Endothelial cell (in vitro differentiated cells): Measurements from ENCODE around the gene USP2. TPM values are rescaled to one million over a fixed set of nuclear protein-coding genes. Genes with fewer than 3 reads are reported as not detected.
"Not testable (repeated sequence)": the region's sequence is repeated elsewhere in the genome, so short reads cannot be mapped to it uniquely, and the experiment has no call there.

Source experiments
- DNase-seq: peaks from one replicate; pipeline ENCODE4 v3.0.0; 2021; ENCODE audit warnings: low spot score
- H3K27ac Mint-ChIP-seq: one replicate; pipeline ENCODE4 v1.8.0; 2021; ENCODE audit warnings: mixed read lengths, inconsistent platforms; ENCODE audit not compliant: unreplicated experiment
- H3K27me3 Mint-ChIP-seq: one replicate; pipeline ENCODE4 v1.8.0; 2021; ENCODE audit warnings: mild to moderate bottlenecking, moderate library complexity, mixed read lengths, inconsistent platforms; ENCODE audit not compliant: unreplicated experiment
- H3K36me3 Mint-ChIP-seq: one replicate; pipeline ENCODE4 v1.8.0; 2021; ENCODE audit warnings: mild to moderate bottlenecking, low read depth, mixed read lengths, inconsistent platforms; ENCODE audit not compliant: unreplicated experiment
- H3K4me1 Mint-ChIP-seq: one replicate; pipeline ENCODE4 v1.8.0; 2021; ENCODE audit warnings: mild to moderate bottlenecking, mixed read lengths, inconsistent platforms; ENCODE audit not compliant: unreplicated experiment
- H3K4me3 Mint-ChIP-seq: one replicate; pipeline ENCODE4 v1.8.0; 2021; ENCODE audit warnings: mild to moderate bottlenecking, mixed read lengths, inconsistent platforms; ENCODE audit not compliant: unreplicated experiment
- H3K9me3 Mint-ChIP-seq: one replicate; pipeline ENCODE4 v1.8.0; 2021; ENCODE audit warnings: mixed read lengths, inconsistent platforms; ENCODE audit not compliant: unreplicated experiment
- total RNA-seq: library from RNA; stranded (reverse); fragmentation: NEBNext Ultra II Directional; extraction: Animal tissue kit (Norgen Biotek cat#: 25700); gene quantifications from one replicate; pipeline ENCODE4 v1.2.1, GENCODE V29; 2021; ENCODE audit not compliant: unreplicated experiment
- TF ChIP-seq, protein P1 (sequence below): fragments of 200-600 bp; sonication (generic); IDR thresholded peaks from one replicate; pipeline ENCODE4 v1.5.0; 2021; ENCODE audit warnings: antibody characterized with exemption; ENCODE audit not compliant: unreplicated experiment

The USP2 gene
- total RNA-seq, 1 donor from 2014 or later = 1.5 TPM

DNA sequence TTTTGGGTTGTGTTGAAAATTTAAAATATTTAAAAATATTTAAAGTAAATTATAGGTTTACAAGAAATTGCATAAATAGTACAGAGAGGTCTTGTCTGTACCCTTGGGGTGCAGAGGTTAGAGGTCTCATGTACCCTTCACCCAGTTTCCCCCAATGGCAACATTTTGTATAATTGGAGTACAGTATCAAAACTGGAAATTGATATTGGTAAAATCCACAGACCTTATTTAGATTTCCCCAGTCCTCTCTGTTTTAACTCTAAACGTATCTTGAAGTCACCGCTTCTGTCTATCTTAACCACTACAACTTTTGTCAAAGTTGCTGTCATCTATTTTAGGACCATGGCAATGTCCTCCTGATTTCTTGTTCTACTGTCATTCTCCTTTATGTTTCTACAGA lies 30.6 kb upstream of the USP2 start:
- H3K27ac Mint-ChIP-seq = no peak overlapping the region

GRCh38 chr11:119410501-119410900 lies 29.0 kb upstream of the USP2 start:
- Mint-ChIP-seq H3K9me3 (no peaks in the 10 kb centered on the region), H3K36me3 (no peaks in the 10 kb centered on the region), H3K27me3 (peaks cover 6% of the 10 kb centered on the region), H3K4me1 (no peaks in the 10 kb centered on the region), H3K27ac (no peak overlapping the region), H3K4me3 (no peak overlapping the region)
- TF ChIP-seq, protein P1, sequence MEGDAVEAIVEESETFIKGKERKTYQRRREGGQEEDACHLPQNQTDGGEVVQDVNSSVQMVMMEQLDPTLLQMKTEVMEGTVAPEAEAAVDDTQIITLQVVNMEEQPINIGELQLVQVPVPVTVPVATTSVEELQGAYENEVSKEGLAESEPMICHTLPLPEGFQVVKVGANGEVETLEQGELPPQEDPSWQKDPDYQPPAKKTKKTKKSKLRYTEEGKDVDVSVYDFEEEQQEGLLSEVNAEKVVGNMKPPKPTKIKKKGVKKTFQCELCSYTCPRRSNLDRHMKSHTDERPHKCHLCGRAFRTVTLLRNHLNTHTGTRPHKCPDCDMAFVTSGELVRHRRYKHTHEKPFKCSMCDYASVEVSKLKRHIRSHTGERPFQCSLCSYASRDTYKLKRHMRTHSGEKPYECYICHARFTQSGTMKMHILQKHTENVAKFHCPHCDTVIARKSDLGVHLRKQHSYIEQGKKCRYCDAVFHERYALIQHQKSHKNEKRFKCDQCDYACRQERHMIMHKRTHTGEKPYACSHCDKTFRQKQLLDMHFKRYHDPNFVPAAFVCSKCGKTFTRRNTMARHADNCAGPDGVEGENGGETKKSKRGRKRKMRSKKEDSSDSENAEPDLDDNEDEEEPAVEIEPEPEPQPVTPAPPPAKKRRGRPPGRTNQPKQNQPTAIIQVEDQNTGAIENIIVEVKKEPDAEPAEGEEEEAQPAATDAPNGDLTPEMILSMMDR = no peak
- no peak for DNase-seq

More for the DNA sequence above, 30.6 kb upstream of the USP2 start:
- no peak overlapping the region for H3K4me3 Mint-ChIP-seq
- H3K9me3 Mint-ChIP-seq = no peaks in the 10 kb centered on the region
- DNase-seq = no peak
- TF ChIP-seq, protein P1 = no peak
- no peaks in the 10 kb centered on the region for H3K36me3 Mint-ChIP-seq
- peaks cover 11% of the 10 kb centered on the region for H3K4me1 Mint-ChIP-seq
- peaks cover 8% of the 10 kb centered on the region for H3K27me3 Mint-ChIP-seq

DNA sequence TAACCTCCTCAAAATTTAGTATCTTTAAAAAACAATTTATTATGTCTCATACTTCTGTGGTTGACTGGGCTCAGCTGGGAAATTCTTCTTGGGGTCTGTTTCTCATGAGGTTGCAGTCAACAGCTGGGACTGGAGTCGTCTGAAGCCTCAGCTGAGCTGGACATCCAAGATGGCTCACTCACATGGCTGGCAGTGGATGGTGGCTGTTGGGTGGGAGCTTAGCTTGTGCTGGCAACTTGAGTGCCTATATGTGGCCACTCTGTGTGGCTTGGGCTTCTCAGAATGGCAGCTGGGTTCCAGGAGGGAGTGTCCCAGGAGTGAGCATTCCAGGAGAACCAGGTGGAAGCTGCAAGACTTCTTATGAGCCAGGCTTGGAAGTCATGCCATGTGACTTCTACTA lies 28.2 kb upstream of the USP2 start:
- Mint-ChIP-seq H3K9me3 (no peaks in the 10 kb centered on the region), H3K27me3 (peaks cover 4% of the 10 kb centered on the region), H3K36me3 (no peaks in the 10 kb centered on the region), H3K4me1 (no peaks in the 10 kb centered on the region), H3K4me3 (no peak overlapping the region), H3K27ac (no peak overlapping the region)
- DNase-seq = no peak
- TF ChIP-seq, protein P1 = no peak

GRCh38 chr11:119406005-119406404 lies 24.5 kb upstream of the USP2 start:
- H3K27me3 Mint-ChIP-seq = peaks cover 4% of the 10 kb centered on the region
- TF ChIP-seq, protein P1 = no peak
- DNase-seq = no peak
- no peaks in the 10 kb centered on the region for H3K9me3 Mint-ChIP-seq
- no peak overlapping the region for H3K4me3 Mint-ChIP-seq
- no peaks in the 10 kb centered on the region for H3K4me1 Mint-ChIP-seq
- no peak overlapping the region for H3K27ac Mint-ChIP-seq
- no peaks in the 10 kb centered on the region for H3K36me3 Mint-ChIP-seq

DNA sequence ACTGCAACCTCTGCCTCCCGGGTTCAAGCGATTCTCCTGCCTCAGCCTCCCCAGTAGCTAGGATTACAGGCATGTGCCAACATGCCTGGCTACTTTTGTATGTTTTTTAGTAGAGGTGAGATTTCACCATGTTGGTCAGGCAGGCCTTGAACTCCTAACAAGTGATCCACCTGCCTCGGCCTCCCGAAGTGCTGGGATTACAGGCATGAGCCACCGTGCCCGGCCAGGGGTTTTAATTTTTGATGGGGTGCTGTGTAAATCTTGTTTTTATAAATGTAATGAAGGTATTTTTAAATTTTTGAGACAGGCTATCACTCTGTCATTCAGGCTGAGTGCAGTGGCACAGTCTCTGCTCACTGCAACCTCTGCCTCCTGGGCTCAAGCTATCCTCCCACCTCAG lies 24.0 kb upstream of the USP2 start:
- not testable (repeated sequence) for H3K27ac Mint-ChIP-seq, H3K4me1 Mint-ChIP-seq, H3K36me3 Mint-ChIP-seq, H3K4me3 Mint-ChIP-seq, H3K27me3 Mint-ChIP-seq, DNase-seq, H3K9me3 Mint-ChIP-seq

- Mint-ChIP-seq H3K4me1 (no peaks in the 10 kb centered on the region), H3K36me3 (no peaks in the 10 kb centered on the region), H3K4me3 (no peak overlapping the region), H3K9me3 (no peaks in the 10 kb centered on the region), H3K27ac (no peak overlapping the region), H3K27me3 (peaks cover 3% of the 10 kb centered on the region)
- TF ChIP-seq, protein P1 = no peak
- DNase-seq = no peak
Observed at GRCh38 chr11:119404872-119405271, 23.4 kb upstream of the USP2 start.
